Keratinocyte (primary cell): ENCODE measurements around the gene RASAL3.

Experiments used
- EZH2 ChIP-seq: IDR thresholded peaks from one replicate; pipeline ENCODE4 v1.6.1; 2012; ENCODE audit warnings: inconsistent platforms, mild to moderate bottlenecking, low read length, moderate library complexity
- TF ChIP-seq, protein P1 (sequence below), 3 experiments: IDR thresholded peaks in 1 of 3; conservative IDR thresholded peaks in 1 of 3; optimal IDR thresholded peaks in 1 of 3; 2 replicates in 2 of 3; 3 replicates in 1 of 3; pipeline versions ENCODE3 to v1.5.1; 2011; ENCODE audit warnings: low read length in 3 of 3, mild to moderate bottlenecking in 3 of 3, moderate library complexity in 2 of 3, control low read depth in 1 of 3, inconsistent platforms in 1 of 3; ENCODE audit not compliant: insufficient read depth in 2 of 3; ENCODE audit errors: extremely low read depth in 1 of 3

DNA sequence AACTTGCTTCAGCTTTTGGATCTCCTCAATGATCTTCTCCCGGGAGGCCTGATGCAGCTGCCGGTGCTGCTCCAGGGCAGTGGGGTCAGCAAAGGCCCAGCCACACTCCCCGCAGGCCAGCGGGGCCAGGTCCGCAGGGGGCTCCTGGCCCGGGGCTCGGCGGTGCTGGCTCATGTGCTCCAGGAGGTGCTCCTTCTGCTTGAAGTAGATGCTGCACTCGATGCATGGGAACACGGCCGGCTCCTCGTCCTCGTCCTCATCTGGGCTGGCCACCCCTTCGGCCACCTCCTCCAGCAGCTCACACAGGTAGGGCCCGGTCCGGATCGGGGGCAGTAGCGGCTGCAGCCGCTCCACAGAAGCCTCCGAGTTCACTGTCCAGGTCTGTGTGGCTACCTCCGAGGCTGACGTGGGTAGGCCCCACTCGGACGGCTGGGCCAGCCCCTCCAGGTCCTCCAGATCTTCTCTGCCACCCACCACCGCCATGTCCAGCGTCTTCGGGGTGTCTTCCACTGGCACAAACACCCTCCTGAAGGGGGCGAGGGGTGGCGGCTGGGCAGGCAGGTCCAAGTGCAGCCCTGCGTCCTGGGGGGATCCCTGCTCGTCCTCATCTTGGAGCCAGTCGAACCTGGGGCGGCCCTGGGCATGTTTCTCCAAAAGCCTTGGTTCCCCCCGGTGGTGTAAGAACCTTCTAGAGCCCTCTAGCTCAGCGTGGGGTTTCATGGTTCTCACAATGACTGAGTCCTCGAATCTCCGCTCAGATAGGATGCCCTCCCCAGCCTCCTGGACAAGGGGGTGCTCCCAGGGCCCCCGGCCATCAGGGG lies 24.3 kb downstream of the RASAL3 start:
- TF ChIP-seq, protein P1, sequence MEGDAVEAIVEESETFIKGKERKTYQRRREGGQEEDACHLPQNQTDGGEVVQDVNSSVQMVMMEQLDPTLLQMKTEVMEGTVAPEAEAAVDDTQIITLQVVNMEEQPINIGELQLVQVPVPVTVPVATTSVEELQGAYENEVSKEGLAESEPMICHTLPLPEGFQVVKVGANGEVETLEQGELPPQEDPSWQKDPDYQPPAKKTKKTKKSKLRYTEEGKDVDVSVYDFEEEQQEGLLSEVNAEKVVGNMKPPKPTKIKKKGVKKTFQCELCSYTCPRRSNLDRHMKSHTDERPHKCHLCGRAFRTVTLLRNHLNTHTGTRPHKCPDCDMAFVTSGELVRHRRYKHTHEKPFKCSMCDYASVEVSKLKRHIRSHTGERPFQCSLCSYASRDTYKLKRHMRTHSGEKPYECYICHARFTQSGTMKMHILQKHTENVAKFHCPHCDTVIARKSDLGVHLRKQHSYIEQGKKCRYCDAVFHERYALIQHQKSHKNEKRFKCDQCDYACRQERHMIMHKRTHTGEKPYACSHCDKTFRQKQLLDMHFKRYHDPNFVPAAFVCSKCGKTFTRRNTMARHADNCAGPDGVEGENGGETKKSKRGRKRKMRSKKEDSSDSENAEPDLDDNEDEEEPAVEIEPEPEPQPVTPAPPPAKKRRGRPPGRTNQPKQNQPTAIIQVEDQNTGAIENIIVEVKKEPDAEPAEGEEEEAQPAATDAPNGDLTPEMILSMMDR (optimal IDR thresholded peaks at IDR 0.05 in 1 of 3, IDR thresholded peaks at IDR 0.05 in 1 of 3, conservative IDR thresholded peaks at IDR 0.05 in 1 of 3; ENCODE audit: extremely low read depth in 1 of 3, insufficient read depth in 2 of 3, low read length in 3 of 3) = no peak
- no peak for TF ChIP-seq EZH2
